Bronchial epithelial cell (primary cell): ENCODE measurements around the gene DAGLB. TPM values are rescaled to one million over a fixed set of nuclear protein-coding genes. Genes with fewer than 3 reads are reported as not detected.
"Not testable (repeated sequence)": the region's sequence is repeated elsewhere in the genome, so short reads cannot be mapped to it uniquely, and the experiment has no call there.

Experiments
- DNase-seq: peaks from one replicate; pipeline ENCODE4 v3.0.0-alpha.2; 2010; ENCODE audit warnings: low read depth
- FAIRE-seq: peaks from 2 replicates; lab custom pipeline; 2011; peaks lifted over from hg19 to GRCh38; lab: Jason Lieb, UNC
- H3K27me3 ChIP-seq: 2 replicates; pipeline ENCODE4 v1.5.1; 2011; ENCODE audit warnings: low read length; ENCODE audit not compliant: control insufficient read depth, insufficient read depth
- H3K36me3 ChIP-seq: 2 replicates; pipeline ENCODE4 v1.5.1; 2011; ENCODE audit warnings: low read length; ENCODE audit not compliant: control insufficient read depth, insufficient read depth
- H3K4me3 ChIP-seq: 2 replicates; pipeline ENCODE4 v1.5.1; 2011; ENCODE audit warnings: mild to moderate bottlenecking, low read depth, low read length, control low read depth
- total RNA-seq: library from RNA; depleted of rRNA; stranded (reverse); fragments of >200 nt; gene quantifications from 2 replicates; pipeline ENCODE4 v1.2.1, GENCODE V29; 2014
- TF ChIP-seq, protein P1 (sequence below): IDR thresholded peaks from 2 replicates; pipeline ENCODE4 v1.5.1; 2011; ENCODE audit warnings: mild to moderate bottlenecking, moderate library complexity, low read length, control low read depth, inconsistent platforms; ENCODE audit not compliant: insufficient read depth, severe bottlenecking

Gene DAGLB
- total RNA-seq, 1 donor from 2014 or later: 27.1 TPM

DNA sequence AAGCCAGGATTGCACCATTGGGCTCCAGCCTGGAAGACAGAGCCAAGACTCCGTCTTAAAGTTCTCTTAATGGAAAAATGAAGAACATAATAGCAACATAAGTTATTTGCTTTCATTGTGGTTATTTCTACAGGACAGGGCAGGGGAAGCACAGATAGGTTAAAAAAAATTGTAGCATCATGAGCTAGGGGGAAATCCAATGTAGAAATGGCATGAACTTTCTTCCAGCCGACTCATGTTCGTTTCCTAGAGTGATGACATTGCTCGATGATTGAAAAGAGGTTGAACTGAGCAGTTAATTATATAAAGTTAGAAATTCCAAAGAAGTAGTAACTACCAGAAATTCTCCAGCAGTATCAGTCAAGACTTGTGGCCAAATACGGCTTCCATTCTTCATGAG is 64.9 kb downstream of the DAGLB start:
- TF ChIP-seq, protein P1, sequence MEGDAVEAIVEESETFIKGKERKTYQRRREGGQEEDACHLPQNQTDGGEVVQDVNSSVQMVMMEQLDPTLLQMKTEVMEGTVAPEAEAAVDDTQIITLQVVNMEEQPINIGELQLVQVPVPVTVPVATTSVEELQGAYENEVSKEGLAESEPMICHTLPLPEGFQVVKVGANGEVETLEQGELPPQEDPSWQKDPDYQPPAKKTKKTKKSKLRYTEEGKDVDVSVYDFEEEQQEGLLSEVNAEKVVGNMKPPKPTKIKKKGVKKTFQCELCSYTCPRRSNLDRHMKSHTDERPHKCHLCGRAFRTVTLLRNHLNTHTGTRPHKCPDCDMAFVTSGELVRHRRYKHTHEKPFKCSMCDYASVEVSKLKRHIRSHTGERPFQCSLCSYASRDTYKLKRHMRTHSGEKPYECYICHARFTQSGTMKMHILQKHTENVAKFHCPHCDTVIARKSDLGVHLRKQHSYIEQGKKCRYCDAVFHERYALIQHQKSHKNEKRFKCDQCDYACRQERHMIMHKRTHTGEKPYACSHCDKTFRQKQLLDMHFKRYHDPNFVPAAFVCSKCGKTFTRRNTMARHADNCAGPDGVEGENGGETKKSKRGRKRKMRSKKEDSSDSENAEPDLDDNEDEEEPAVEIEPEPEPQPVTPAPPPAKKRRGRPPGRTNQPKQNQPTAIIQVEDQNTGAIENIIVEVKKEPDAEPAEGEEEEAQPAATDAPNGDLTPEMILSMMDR: no peak
- DNase-seq (no peak), FAIRE-seq (no peak)
- no peak overlapping the region for H3K4me3 ChIP-seq
- H3K36me3 ChIP-seq: peaks cover 3% of the 10 kb centered on the region
- H3K27me3 ChIP-seq: no peaks in the 10 kb centered on the region

DNA sequence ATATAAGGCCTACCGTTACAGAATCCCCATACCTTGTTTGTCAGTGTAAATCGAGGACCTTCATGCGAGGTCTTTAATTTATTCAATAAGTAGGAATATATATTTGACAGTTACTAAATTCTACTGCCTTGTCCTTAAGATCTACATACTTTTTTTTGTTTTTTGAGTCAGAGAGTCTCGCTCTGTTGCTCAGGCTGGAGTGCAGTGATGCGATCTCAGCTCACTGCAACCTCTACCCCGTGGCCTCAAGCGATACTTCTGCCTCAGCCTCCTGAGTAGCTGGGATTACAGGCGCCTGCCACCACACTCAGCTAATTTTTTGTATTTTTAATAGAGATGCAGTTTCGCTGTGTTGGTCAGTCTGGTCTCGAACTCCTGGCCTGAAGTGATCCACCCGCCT is 65.9 kb downstream of the DAGLB start:
- not testable (repeated sequence) for H3K36me3 ChIP-seq, H3K27me3 ChIP-seq, FAIRE-seq, DNase-seq, H3K4me3 ChIP-seq

DNA sequence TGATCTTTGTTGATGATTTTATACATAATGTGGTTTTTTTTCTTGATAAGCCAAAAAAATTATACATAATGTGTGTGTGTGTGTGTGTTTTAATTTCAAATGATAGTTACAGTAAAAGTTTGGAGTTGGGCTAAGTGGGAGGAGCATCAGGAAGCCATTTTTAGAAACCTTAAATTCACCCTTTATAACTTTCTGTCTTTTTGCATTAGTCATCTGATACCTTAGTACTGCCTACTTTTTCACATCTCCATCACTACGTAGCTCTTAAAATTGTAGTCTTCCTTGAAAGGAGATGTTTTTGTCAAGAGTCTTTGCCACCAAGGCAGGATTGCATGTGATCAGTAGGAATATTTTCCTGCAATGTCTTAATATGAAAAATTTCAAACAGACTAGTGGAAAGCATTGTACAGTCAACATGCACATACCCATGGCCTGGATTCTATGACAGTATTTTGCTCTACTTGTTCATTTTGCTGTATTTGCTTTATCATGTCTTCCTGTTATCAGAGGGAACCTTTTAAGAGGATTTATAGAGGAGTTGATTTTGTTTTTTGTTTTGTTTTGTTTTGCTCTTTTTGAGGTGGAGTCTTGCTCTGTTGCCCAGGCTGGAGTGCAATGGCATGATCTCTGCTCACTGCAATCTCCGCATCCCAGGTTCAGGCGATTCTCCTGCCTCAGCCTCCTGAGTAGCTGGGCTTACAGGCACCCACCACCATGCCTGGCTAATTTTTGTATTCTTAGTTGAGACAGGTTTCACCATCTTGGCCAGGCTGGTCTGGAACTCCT is 67.3 kb downstream of the DAGLB start:
- H3K4me3 ChIP-seq: no peak overlapping the region
- FAIRE-seq (no peak), DNase-seq (no peak)
- TF ChIP-seq, protein P1: no peak
- peaks cover 4% of the 10 kb centered on the region for H3K36me3 ChIP-seq
- no peaks in the 10 kb centered on the region for H3K27me3 ChIP-seq

DNA sequence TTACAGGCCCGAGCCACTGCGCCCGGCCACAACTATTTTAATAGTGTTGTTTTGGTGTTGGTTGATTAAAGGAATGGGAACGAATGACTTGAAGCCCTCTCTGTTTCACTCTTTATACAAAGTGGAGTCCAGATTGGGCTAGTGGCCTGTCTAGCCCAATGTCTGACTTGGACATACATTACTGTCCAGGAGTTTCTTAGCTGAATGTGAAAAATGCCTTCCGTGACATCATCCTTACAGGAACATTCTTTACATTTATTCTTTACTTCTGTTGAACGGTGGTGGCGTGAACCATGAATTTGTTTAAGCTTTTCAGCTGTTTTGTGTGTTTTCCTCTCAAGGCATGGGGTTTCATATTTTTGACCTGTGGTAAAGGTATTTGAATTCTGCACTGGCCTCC is 67.9 kb downstream of the DAGLB start:
- no peak for DNase-seq
- no peak for FAIRE-seq
- peaks cover 4% of the 10 kb centered on the region for H3K36me3 ChIP-seq
- H3K27me3 ChIP-seq: no peaks in the 10 kb centered on the region
- no peak overlapping the region for H3K4me3 ChIP-seq
- TF ChIP-seq, protein P1: no peak

DNA sequence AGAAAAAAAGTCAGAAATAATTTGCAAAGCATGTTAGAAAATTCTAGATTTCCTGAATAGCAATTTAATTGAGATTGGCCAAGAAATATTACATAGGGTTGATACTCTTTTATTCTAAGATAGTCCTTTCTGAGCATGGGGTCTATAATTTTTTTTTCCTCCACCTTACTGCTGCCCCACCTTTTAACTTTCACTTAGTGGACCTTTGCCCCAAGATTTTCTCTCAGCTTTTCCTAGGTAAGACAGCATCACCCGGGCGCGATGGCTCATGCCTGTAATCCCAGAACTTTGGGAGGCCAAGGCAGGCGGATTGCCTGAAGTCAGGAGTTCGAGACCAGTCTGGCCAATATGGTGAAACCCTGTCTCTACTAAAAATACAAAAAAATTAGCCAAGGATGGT is 69.2 kb downstream of the DAGLB start:
- not testable (repeated sequence) for H3K36me3 ChIP-seq, FAIRE-seq, DNase-seq, H3K4me3 ChIP-seq, H3K27me3 ChIP-seq

DNA sequence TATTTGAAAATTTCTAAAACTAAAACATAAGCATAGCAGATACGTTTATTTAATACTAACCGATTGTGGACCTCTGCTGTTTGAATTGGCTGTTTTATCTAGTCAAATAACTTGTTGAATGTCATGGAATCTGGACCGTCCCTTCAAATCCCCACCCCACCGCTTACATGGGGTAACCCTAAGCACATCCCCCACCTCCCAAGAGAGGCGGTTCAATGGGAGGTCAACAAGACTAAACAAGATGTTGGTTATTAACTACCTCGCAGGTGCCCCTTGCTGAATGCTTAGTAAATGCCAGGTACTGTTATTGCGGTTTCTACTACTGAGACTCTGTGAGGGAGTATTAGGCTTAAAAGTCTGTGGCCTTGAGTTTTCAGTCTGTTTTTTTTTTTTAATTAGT is 70.9 kb downstream of the DAGLB start:
- H3K27me3 ChIP-seq: no peaks in the 10 kb centered on the region
- TF ChIP-seq, protein P1: no peak
- FAIRE-seq (no peak), DNase-seq (no peak)
- peak overlapping the region; percentile 73 for H3K4me3 ChIP-seq
- H3K36me3 ChIP-seq: peaks cover 4% of the 10 kb centered on the region
